GM21825 (cell line): ENCODE measurements around the gene RSBN1.
"Not testable (repeated sequence)": the region's sequence is repeated elsewhere in the genome, so short reads cannot be mapped to it uniquely, and the experiment has no call there.

ENCODE experiments used
- ATAC-seq: cut with Tn5 transposase; IDR thresholded peaks from one replicate; pipeline ENCODE4 v1.9.1; 2021; ENCODE audit warnings: mild to moderate bottlenecking, moderate library complexity; ENCODE audit not compliant: unreplicated experiment

The RSBN1 gene

GRCh38 chr1:113749402-113749801 is 62.9 kb downstream of the RSBN1 start:
- no peak for ATAC-seq

GRCh38 chr1:113747376-113747775 is 64.9 kb downstream of the RSBN1 start:
- ATAC-seq, result no peak

GRCh38 chr1:113745425-113745824 is 66.9 kb downstream of the RSBN1 start:
- ATAC-seq, result no peak

GRCh38 chr1:113744114-113744513 is 68.2 kb downstream of the RSBN1 start:
- ATAC-seq, result no peak

GRCh38 chr1:113742515-113742914 is 69.8 kb downstream of the RSBN1 start:
- no peak for ATAC-seq

GRCh38 chr1:113734357-113735055 is 77.8 kb downstream of the RSBN1 start:
- no peak for ATAC-seq

DNA sequence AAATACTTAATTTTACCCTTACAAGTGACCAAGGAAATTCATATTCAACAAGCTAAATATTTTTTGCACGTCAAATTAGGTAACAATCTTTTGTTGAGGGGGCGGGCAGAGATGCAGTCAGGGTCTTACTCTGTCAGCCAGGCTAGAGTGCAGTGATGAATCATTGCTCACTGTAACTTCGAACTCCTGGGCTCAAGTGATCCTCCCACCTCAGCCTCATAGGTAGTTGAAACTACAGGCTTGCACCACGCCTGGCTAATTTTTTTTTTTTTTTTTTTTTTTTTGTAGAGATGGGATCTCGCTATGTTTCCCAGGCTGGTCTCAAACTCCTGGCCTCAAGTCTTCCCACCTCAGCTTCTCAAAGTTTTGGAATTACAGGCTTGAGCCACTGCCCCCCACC is 79.5 kb downstream of the RSBN1 start:
- ATAC-seq, result no peak

- no peak for ATAC-seq
Observed at GRCh38 chr1:113721010-113721409, 91.3 kb downstream of the RSBN1 start.

GRCh38 chr1:113718621-113719020 is 93.7 kb downstream of the RSBN1 start:
- ATAC-seq, result not testable (repeated sequence)

- not testable (repeated sequence) for ATAC-seq
Observed at GRCh38 chr1:113717506-113717905, 94.8 kb downstream of the RSBN1 start.

DNA sequence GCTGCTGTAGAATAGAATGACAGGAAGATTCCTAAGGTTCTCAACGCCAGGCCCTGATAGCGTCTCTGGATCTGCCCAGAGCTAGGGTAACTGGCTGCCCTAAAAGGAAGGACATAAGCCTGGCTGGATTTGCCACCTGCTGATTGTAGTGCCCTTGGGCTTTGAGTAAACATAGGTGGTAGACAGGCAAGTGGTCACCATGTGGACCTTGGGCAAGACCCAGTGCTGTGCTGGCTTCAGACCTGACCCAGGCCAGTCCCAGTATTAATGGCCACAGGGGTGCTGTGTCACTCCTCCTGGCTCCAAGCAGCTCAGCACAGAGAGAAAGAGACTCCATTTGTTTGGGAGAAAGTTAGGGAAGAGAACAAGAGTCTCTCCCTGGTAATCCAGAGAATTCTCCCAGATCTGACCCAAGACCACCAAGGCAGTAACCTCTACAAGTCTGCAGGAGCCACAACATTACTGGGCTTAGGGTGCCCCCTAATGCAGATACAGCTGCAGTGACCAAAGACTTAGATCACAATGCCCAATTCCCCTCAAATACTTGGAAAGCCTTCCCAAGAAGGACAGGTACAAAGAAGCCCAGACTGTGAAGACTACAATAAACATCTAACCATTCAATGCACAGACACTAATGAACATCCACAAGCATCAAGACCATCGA is 97.5 kb downstream of the RSBN1 start:
- no peak for ATAC-seq
